HG03064 (cell line): Measurements from ENCODE around the gene OPA3.

Experiments used
- ATAC-seq: cut with Tn5 transposase; IDR thresholded peaks from one replicate; pipeline ENCODE4 v1.9.1; 2021; ENCODE audit warnings: low read depth; ENCODE audit not compliant: unreplicated experiment

Gene OPA3

DNA sequence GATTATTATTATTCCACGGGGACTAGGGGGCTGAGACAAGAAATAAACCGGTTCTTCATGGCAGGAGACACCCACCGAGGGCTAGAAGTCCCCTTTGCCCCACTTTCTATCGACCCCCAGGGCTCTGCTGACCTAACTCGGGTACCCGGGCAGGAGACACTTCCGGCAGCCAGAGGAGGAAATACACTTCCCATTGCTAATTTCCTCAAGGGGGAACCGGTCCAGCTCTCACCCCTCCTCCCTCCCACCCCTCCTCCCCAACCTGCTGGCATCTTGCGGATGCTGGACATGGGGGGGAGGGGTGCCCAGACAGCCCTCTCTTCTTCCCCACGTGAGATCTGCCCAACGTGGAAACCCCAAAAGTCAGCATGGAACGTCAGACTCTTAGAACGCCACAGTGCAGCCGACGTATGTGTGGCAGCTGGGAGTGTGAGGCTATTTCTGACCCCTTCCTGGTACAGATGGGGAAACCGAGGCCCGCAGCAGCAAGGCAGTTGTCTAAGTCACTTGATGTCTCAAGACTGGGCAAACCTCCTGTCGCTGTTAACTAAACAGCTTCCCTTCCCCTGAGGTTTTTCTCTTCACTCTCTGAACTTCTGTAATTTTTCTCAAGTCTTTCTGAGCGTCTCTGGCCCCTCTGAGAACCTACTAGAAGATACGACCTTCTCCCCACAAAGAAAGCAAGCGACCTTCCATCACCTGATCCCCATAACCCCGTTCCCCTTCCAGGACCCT, 13.8 kb upstream of the OPA3 start:
- no peak for ATAC-seq

- no peak for ATAC-seq
Observed at GRCh38 chr19:45597425-45598111, 13.0 kb upstream of the OPA3 start.

DNA sequence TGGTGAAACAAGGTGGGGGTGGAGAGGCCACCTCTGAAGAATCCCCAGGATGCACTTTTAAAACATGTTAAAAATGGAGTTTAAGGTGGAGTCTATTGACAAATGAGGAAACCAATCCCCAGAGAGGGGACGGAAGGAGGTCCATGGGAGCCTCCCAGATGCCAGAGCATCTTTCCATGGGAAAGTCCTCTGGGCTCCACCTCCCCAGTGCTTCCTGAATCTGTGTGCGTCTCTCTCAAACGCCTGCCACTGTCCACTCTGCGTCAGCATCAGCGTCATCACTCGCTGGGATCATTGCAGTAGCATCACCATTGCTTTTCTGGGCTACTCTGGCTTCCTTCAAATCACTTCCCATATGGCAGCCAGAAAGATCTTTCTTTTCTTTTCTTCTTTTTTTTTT, 11.2 kb upstream of the OPA3 start:
- no peak for ATAC-seq

GRCh38 chr19:45593520-45593919, 8.9 kb upstream of the OPA3 start:
- ATAC-seq = no peak

- ATAC-seq = no peak
Observed at GRCh38 chr19:45592366-45592765, 7.8 kb upstream of the OPA3 start.

GRCh38 chr19:45591638-45592005, 7.0 kb upstream of the OPA3 start:
- no peak for ATAC-seq

- no peak for ATAC-seq
Observed at GRCh38 chr19:45591004-45591637, 6.5 kb upstream of the OPA3 start.

DNA sequence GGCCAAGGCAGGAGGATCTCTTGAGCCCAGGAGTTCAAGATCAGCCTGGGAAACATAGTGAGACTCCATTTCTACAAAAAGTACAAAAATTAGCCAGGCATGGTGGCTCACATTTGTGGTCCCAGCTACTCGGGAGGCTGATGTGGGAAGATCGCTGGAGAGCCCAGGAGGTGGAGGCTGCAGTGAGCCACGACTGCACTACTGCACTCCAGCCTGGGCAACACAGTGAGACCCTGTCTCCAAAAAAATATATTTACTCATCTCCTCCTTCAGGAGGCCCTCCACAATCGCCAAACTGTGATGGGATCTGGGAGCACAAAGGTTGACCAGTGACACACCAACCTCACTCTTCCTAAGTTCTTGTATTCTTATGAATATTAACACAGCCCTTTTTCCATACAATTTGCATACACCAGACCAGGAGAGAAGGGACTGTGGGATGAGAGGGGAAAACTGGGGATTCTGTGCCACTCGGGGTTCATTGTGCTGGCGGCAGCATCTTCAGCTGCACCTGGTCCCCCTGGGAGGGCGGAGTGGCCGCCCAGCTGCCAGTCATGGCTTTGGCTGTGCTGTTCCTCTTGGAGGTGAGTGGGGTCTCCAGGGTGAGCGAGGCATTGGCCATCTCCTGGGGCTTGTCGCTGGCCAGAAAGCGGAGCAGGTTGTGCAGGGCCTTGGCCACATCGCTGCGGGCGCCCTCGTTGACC, 5.8 kb upstream of the OPA3 start:
- ATAC-seq = no peak

DNA sequence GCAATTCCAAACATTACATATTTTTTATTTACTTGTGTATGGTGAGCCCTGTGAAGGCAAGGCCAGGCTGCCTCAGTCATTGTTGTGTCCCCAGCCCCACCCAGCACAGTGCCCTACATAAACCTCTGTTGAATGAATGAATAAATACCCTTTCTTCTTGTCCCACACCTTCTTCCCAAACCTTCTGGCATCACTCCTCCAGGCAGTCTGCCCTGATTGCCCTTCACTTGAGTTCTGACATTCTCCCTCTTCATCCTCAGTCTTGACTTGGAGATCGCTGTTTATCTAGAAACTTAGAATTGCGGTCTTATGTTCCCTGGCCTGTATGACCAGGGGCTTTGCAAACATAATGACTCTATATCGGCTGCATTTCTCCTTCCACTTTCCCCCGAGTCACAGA, 5.2 kb upstream of the OPA3 start:
- ATAC-seq = no peak

DNA sequence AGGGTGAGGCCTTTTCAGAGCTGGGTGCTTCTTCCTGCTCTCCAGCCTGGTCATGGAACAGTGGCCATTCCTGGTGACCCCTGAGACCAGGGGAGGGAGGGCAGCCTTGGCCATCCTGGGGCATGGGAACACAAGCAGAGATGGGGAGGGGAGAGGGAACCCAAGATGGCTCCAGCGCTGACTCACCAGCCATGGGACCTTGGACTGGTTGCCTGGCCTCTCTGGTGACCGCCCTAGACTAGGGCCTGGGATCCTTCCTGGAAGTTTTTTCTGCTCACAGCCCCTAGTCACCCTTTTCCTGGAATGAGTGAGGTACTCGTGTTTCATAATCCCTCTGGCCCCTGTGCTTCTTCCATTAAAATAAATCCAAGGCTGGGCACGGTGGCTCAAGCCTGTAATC, 3.3 kb upstream of the OPA3 start:
- ATAC-seq = no peak

GRCh38 chr19:45585158-45585577, 566 bp upstream of the OPA3 start:
- no peak for ATAC-seq

DNA sequence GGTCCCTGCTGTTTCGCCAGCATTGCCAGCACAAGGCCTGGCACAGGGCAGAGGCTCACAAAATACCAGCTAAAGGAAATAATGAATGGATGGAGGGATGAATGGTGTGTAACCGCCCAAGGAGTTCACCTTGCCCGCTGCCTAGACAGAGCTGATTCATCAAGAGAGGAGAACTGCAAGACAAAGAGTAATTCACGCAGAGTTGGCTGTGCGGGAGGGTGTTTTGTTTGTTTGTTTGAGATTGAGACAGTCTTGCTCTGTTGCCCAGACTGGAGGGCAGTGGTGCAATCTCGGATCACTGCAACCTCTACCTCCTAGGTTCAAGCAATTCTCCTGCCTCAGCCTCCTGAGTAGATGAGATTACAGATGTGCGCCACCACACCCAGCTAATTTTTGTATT, 3.0 kb downstream of the OPA3 start:
- ATAC-seq = no peak

GRCh38 chr19:45578861-45579260, 5.7 kb downstream of the OPA3 start:
- no peak for ATAC-seq

DNA sequence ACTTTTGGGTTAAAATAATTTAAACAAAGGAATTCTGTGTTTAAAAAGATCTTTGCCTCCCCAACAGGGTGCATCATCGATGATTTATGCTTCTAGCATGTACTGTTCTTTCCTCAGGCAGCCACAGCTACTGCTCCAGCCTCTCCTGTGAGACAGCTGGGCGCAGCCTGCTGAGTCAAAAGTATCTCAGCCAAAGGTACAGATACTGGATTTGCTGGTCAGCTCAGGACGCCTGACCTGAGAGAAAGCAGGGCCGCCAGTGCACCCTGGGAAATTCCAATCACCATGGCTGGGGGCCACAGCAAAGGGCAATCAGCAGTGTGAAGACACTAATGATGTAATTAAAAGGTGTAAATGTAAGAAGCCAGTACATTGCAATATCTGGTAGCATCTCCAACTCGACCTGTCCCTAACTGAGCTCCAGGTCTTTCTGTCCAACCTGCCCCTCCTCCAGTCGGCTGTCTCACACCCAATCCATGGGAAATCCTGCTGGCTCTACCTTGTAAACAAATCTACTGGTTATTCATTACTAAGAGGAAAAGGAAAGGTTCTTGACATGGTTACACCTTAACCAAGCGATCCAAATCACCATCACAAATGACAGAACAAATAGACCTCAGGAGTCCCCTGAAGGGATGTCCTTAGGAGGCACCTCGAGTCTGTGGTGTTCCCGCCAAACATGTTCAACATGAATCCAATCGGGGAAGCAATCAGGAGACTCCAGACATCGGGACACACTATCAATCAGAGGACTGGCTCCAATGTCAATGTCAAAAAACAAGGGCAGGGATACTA, 7.3 kb downstream of the OPA3 start:
- ATAC-seq = no peak

GRCh38 chr19:45576682-45577081, 7.9 kb downstream of the OPA3 start:
- no peak for ATAC-seq

DNA sequence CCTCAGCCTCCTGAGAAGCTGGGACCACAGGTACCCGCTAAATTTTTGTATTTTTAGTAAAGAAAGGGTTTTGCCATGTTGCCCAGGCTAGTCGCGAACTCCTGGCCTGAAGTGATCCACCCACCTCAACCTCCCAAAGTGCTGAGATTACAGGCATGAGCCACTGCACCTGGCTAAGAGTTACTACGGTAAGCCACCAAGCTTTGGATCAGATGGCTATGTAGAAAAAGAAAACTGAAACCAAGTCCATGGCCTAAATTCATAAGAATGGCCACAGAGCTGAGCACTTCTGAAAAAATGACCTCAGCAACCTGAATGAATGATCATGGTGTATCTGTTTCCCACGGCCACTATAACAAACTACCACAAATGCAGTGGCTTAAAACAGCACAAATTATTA, 9.4 kb downstream of the OPA3 start:
- ATAC-seq = no peak

DNA sequence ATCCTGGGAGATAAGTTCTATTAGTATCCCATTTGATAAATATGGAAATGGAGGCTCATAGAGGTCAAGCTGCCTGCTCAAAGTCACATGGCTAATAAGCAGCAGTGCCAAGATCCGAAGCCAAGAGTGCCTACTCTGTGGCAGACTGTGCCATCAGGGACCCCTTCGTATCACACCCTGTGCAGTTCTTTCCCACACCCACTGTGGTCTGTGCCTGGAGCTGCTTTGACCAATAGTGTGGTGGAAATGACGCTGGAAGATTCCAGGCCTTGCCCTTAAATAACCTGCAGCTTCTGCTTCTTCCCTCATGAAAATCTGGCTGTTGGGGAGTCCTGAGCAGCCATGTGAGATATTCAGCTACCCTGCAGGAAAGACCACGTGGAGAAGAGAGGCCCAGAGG, 10.1 kb downstream of the OPA3 start:
- no peak for ATAC-seq

GRCh38 chr19:45571457-45572220, 13.0 kb downstream of the OPA3 start:
- no peak for ATAC-seq

GRCh38 chr19:45569619-45570421, 14.8 kb downstream of the OPA3 start:
- no peak for ATAC-seq
